Measurements from ENCODE around the gene SLCO1C1. TPM values are rescaled to one million over a fixed set of nuclear protein-coding genes. Genes with fewer than 3 reads are reported as not detected.

The SLCO1C1 gene
- total and polyA plus RNA-seq, 2 of the 4 experiments (the other 2 are of a cell fraction): not detected

DNA sequence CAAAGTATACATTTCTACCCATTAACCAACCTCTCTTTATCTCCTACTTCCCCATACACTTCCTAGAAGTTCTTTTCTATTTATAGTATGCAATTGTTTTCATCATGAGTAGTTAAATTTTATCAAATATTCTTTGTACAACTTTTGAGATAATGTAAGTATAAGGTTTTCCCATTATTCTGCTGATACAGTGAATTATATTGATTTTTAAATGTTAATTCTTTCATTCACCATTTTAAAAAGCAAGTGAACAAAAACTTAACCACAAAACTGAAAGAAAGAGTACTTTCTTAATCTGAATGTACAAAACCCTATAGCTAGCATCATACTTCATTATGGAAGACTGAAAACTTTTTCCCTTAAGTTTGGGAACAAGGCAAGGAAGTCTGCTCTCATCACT is 105.9 kb downstream of the SLCO1C1 start:
- Histone ChIP-seq H3K27me3 (ENCODE audit: control insufficient read depth, insufficient read depth, low read length) (no peaks in the 10 kb centered on the region), H2BK120ac (ENCODE audit: low read depth, low read length) (no peak overlapping the region), H4K5ac (ENCODE audit: low read depth, low read length) (no peak overlapping the region), H3K79me1 (ENCODE audit: low read depth in 1 of 2, low read length in 2 of 2) (no peaks in the 10 kb centered on the region), H3K4me3 (ENCODE audit: insufficient read depth, low read depth, low read length) (no peak overlapping the region), H2BK20ac (ENCODE audit: low read depth, low read length) (no peak overlapping the region), H2BK15ac (ENCODE audit: low read depth, low read length) (no peak overlapping the region), H3K14ac (replicated peaks; ENCODE audit: low read depth, low read length) (no peak overlapping the region), H3K56ac (ENCODE audit: extremely low read depth, insufficient read depth, low read length) (no peak overlapping the region), H2AK9ac (replicated peaks; ENCODE audit: low read depth, low read length, poor library complexity) (no peak overlapping the region), H2AFZ (replicated peaks; ENCODE audit: low read length, poor library complexity) (no peak overlapping the region), H3K4me1 (ENCODE audit: control insufficient read depth, insufficient read depth, low read length) (no peaks in the 10 kb centered on the region), H4K8ac (ENCODE audit: low read depth in 2 of 2, low read length in 2 of 2) (no peak overlapping the region), H3K23ac (ENCODE audit: low read depth, low read length) (no peak overlapping the region), H3K27ac (ENCODE audit: insufficient read depth, low read length) (no peak overlapping the region), H3K18ac (ENCODE audit: low read depth, low read length) (no peak overlapping the region), H4K91ac (ENCODE audit: insufficient read depth, low read depth, low read length) (no peak overlapping the region), H3K9me1 (ENCODE audit: insufficient read depth, low read length) (no peaks in the 10 kb centered on the region), H3K9ac (ENCODE audit: low read depth, low read length) (no peak overlapping the region), H3K4ac (ENCODE audit: low read depth, low read length) (no peak overlapping the region), H3K36me3 (ENCODE audit: control insufficient read depth, insufficient read depth, low read length) (no peaks in the 10 kb centered on the region), H4K20me1 (ENCODE audit: insufficient read depth, low read length) (no peaks in the 10 kb centered on the region), H2AK5ac (ENCODE audit: low read depth, low read length) (no peak overlapping the region), H3K4me2 (ENCODE audit: low read depth, low read length) (no peak overlapping the region), H3K9me3 (ENCODE audit: control insufficient read depth, insufficient read depth, low read length) (peaks cover 3% of the 10 kb centered on the region), H2BK5ac (ENCODE audit: low read depth, low read length, poor library complexity, severe bottlenecking) (no peak overlapping the region)
- dilution Hi-C loops (cut with HindIII; ENCODE audit: low sequenced_read_pairs, unreplicated experiment): no loop called here
- in situ Hi-C loops (cut with MboI; ENCODE audit: low sequenced_read_pairs): no loop called here
- CTCF ChIA-PET: no interaction called here
- DNase-seq (no peak), ATAC-seq (ENCODE audit: low read depth) (no peak)
- no TSS peak for BruUV-seq (replicated peaks)
- intact Hi-C loops (cut with micrococcal nuclease): no loop called here
- TF ChIP-seq CHD1 (IDR thresholded peaks at IDR 0.05; ENCODE audit: low read depth, low read length) (no peak), SMC3 (IDR thresholded peaks at IDR 0.05; ENCODE audit: low read depth, low read length) (no peak), FOS (IDR thresholded peaks at IDR 0.05; ENCODE audit: low read depth, low read length) (no peak), RFX5 (IDR thresholded peaks at IDR 0.05; ENCODE audit: low read depth, low read length) (no peak), RCOR1 (IDR thresholded peaks at IDR 0.05; ENCODE audit: insufficient replicate concordance, low read length) (no peak), CEBPB (IDR thresholded peaks at IDR 0.05; ENCODE audit: low read depth, low read length) (no peak)
- TF ChIP-seq, protein P1, sequence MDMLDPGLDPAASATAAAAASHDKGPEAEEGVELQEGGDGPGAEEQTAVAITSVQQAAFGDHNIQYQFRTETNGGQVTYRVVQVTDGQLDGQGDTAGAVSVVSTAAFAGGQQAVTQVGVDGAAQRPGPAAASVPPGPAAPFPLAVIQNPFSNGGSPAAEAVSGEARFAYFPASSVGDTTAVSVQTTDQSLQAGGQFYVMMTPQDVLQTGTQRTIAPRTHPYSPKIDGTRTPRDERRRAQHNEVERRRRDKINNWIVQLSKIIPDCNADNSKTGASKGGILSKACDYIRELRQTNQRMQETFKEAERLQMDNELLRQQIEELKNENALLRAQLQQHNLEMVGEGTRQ (IDR thresholded peaks at IDR 0.05; ENCODE audit: low read depth, low read length): no peak
- TF ChIP-seq, protein P2, sequence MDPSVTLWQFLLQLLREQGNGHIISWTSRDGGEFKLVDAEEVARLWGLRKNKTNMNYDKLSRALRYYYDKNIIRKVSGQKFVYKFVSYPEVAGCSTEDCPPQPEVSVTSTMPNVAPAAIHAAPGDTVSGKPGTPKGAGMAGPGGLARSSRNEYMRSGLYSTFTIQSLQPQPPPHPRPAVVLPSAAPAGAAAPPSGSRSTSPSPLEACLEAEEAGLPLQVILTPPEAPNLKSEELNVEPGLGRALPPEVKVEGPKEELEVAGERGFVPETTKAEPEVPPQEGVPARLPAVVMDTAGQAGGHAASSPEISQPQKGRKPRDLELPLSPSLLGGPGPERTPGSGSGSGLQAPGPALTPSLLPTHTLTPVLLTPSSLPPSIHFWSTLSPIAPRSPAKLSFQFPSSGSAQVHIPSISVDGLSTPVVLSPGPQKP (IDR thresholded peaks at IDR 0.05; ENCODE audit: borderline replicate concordance, low read depth, low read length): no peak
- TF ChIP-seq, protein P3, sequence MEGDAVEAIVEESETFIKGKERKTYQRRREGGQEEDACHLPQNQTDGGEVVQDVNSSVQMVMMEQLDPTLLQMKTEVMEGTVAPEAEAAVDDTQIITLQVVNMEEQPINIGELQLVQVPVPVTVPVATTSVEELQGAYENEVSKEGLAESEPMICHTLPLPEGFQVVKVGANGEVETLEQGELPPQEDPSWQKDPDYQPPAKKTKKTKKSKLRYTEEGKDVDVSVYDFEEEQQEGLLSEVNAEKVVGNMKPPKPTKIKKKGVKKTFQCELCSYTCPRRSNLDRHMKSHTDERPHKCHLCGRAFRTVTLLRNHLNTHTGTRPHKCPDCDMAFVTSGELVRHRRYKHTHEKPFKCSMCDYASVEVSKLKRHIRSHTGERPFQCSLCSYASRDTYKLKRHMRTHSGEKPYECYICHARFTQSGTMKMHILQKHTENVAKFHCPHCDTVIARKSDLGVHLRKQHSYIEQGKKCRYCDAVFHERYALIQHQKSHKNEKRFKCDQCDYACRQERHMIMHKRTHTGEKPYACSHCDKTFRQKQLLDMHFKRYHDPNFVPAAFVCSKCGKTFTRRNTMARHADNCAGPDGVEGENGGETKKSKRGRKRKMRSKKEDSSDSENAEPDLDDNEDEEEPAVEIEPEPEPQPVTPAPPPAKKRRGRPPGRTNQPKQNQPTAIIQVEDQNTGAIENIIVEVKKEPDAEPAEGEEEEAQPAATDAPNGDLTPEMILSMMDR (conservative IDR thresholded peaks at IDR 0.05; ENCODE audit: low read depth, low read length): no peak
- POLR2A ChIA-PET (ENCODE audit: unreplicated experiment): no interaction called here

Data from IMR-90 (cell line).